ENCODE measurements around the gene RRP1B.

Gene RRP1B

GRCh38 chr21:43744725-43745124 lies 85.4 kb downstream of the RRP1B start:
- no peak for DNase-seq (ENCODE audit: low read depth)
